OCI-LY7 (cell line): Measurements from ENCODE around the gene ARMC7. TPM values are rescaled to one million over a fixed set of nuclear protein-coding genes. Genes with fewer than 3 reads are reported as not detected.

Experiments
- BruUV-seq: library from RNA; stranded (reverse); fragments of 400-500 nt; replicated peaks from 2 replicates; lab custom pipeline; 2021; lab: Mats Ljungman, UMichigan
- CTCF ChIA-PET: fragments of 300-600 bp; sonication (Branson Sonifier 250); formaldehyde crosslinking; loops from one replicate; lab custom pipeline; 2022; ENCODE audit warnings: antibody characterized with exemption; ENCODE audit not compliant: unreplicated experiment; lab: Charles Lee
- POLR2A ChIA-PET: fragments of 300-600 bp; sonication (Branson Sonifier 250); formaldehyde crosslinking; loops from one replicate; lab custom pipeline; 2022; ENCODE audit warnings: antibody characterized with exemption; lab: Charles Lee
- DNase-seq: peaks from one replicate; pipeline ENCODE4 v3.0.0-alpha.2; 2015; ENCODE audit warnings: low spot score
- H2AFZ ChIP-seq: fragments of 200-600 bp; sonication (generic), shearing (Covaris generic); 2 replicates; pipeline ENCODE4 v1.6.1; 2014; ENCODE audit warnings: mild to moderate bottlenecking, antibody characterized with exemption, low read length, moderate library complexity
- H3K27ac ChIP-seq: fragments of 200-600 bp; sonication (generic); 2 replicates; pipeline ENCODE4 v1.5.1; 2014; ENCODE audit warnings: mixed run types, low read depth, mild to moderate bottlenecking, moderate library complexity, low read length, inconsistent platforms; ENCODE audit not compliant: poor library complexity, severe bottlenecking
- H3K36me3 ChIP-seq: fragments of 200-600 bp; sonication (generic); 2 replicates; pipeline ENCODE4 v1.6.1; 2014; ENCODE audit warnings: mild to moderate bottlenecking, antibody characterized with exemption, low read length, moderate library complexity, mixed read lengths; ENCODE audit not compliant: insufficient read depth
- H3K4me1 ChIP-seq: fragments of 200-600 bp; sonication (generic); 2 replicates; pipeline ENCODE4 v1.5.1; 2014; ENCODE audit warnings: mild to moderate bottlenecking, low read length; ENCODE audit not compliant: insufficient read depth, poor library complexity, severe bottlenecking
- H3K4me2 ChIP-seq: fragments of 200-600 bp; sonication (generic); 2 replicates; pipeline ENCODE4 v1.6.1; 2014; ENCODE audit warnings: mild to moderate bottlenecking, low read length
- H3K4me3 ChIP-seq: fragments of 200-600 bp; sonication (generic); 2 replicates; pipeline ENCODE4 v1.5.1; 2014; ENCODE audit warnings: mild to moderate bottlenecking, low read depth, low read length; ENCODE audit not compliant: poor library complexity, severe bottlenecking
- H3K79me2 ChIP-seq: fragments of 200-600 bp; sonication (generic); 2 replicates; pipeline ENCODE4 v1.6.1; 2016; ENCODE audit warnings: low read depth, mild to moderate bottlenecking, low read length, moderate library complexity, mixed read lengths; ENCODE audit not compliant: insufficient read depth
- H3K9me2 ChIP-seq: fragments of 200-600 bp; sonication (generic); 2 replicates; pipeline ENCODE4 v1.6.1; 2016; ENCODE audit warnings: mild to moderate bottlenecking, low read length, mixed read lengths; ENCODE audit not compliant: insufficient read depth
- H3K9me3 ChIP-seq: fragments of 200-600 bp; sonication (generic); 2 replicates; pipeline ENCODE4 v1.6.1; 2014; ENCODE audit warnings: mild to moderate bottlenecking, mixed run types, low read length, mixed read lengths
- H4K20me1 ChIP-seq: fragments of 200-600 bp; sonication (generic); 2 replicates; pipeline ENCODE4 v1.6.1; 2014; ENCODE audit warnings: mild to moderate bottlenecking, antibody characterized with exemption, low read length, moderate library complexity, mixed read lengths; ENCODE audit not compliant: insufficient read depth
- CTCF ChIP-seq: fragments of 200-600 bp; sonication (generic); conservative IDR thresholded peaks from 2 replicates; pipeline ENCODE4 v1.5.1; 2014; ENCODE audit warnings: mild to moderate bottlenecking, antibody characterized with exemption, low read length, moderate library complexity, mixed read lengths
- EZH2phosphoT487 ChIP-seq: fragments of 200-600 bp; sonication (generic); IDR thresholded peaks from 2 replicates; pipeline ENCODE4 v1.6.1; 2018; ENCODE audit warnings: low read depth, borderline replicate concordance, mild to moderate bottlenecking, mixed run types, antibody characterized with exemption, low read length, moderate library complexity, mixed read lengths
- intact Hi-C: fragments of 100-400 bp; cut with micrococcal nuclease; formaldehyde crosslinking; loops from one replicate; pipeline ENCODE4 v1.10.0; 2022; ENCODE audit not compliant: unreplicated experiment
- total RNA-seq, 2 experiments: library from RNA; depleted of rRNA in 1 of 2; stranded (reverse); fragments of >200 nt in 1 of 2; shearing (Covaris generic) in 1 of 2; gene quantifications; 2 replicates each; pipeline ENCODE4 v1.2.3, GENCODE V29; 2014 to 2022

Gene ARMC7
- total RNA-seq, 2 experiments from 2014 or later: 7.1 to 19.9 TPM

GRCh38 chr17:75109046-75109406 lies 743 bp upstream of the ARMC7 start:
- H3K9me3 ChIP-seq: no peaks in the 10 kb centered on the region
- CTCF ChIA-PET: no interaction called here
- peak overlapping the region; percentile 94 for H2AFZ ChIP-seq
- intact Hi-C loops: loop anchor here (2.0 to 5.0 kb wide), 2 partner anchors 97 to 148 kb away; partner anchors contain the start of gene MRPL58
- H3K4me2 ChIP-seq: peak overlapping the region; percentile 88
- H3K9me2 ChIP-seq: no peaks in the 10 kb centered on the region
- H3K27ac ChIP-seq: no peak overlapping the region
- no TSS peak for BruUV-seq
- no peak for DNase-seq
- peak overlapping the region; percentile 72 for H3K4me3 ChIP-seq
- H4K20me1 ChIP-seq: no peaks in the 10 kb centered on the region
- peaks cover 24% of the 10 kb centered on the region for H3K4me1 ChIP-seq
- no peak for TF ChIP-seq CTCF
- no peak for TF ChIP-seq EZH2phosphoT487
- H3K79me2 ChIP-seq: no peaks in the 10 kb centered on the region
- H3K36me3 ChIP-seq: no peaks in the 10 kb centered on the region; the same call in 1 of the 2 replicates
- POLR2A ChIA-PET: interaction anchor here (0.9 kb wide), 1 partner anchor 17 kb away, joined by 3 read pairs; no protein-coding TSS in a partner anchor

GRCh38 chr17:75110234-75110937 lies 617 bp downstream of the ARMC7 start:
- TF ChIP-seq EZH2phosphoT487: no peak
- intact Hi-C loops: no loop called here
- POLR2A ChIA-PET: interaction anchor here (0.6 to 1.8 kb wide), 7 partner anchors 14 to 684 kb away, joined by 3 to 7 read pairs (median 4); partner anchors contain the start of gene NT5C
- Histone ChIP-seq H3K4me3 (peak overlapping the region; percentile 72), H4K20me1 (no peaks in the 10 kb centered on the region), H3K9me3 (no peaks in the 10 kb centered on the region), H3K36me3 (peaks cover under 1% of the 10 kb centered on the region), H2AFZ (peak overlapping the region; percentile 94; the same call in 1 of the 2 replicates), H3K9me2 (no peaks in the 10 kb centered on the region), H3K79me2 (peaks cover 5% of the 10 kb centered on the region; the same call in 1 of the 2 replicates), H3K4me2 (peak overlapping the region; percentile 88), H3K4me1 (peaks cover 36% of the 10 kb centered on the region), H3K27ac (no peak overlapping the region)
- CTCF ChIA-PET: interaction anchor here (0.6 to 1.4 kb wide), 2 partner anchors 20 to 152 kb away, joined by 3 to 6 read pairs; no protein-coding TSS in a partner anchor
- peak; percentile 43 for DNase-seq
- BruUV-seq: no TSS peak

GRCh38 chr17:75111777-75112335 lies 2.1 kb downstream of the ARMC7 start:
- Histone ChIP-seq H3K4me1 (peaks cover 41% of the 10 kb centered on the region), H3K9me2 (no peaks in the 10 kb centered on the region), H3K79me2 (peaks cover 5% of the 10 kb centered on the region; the same call in 1 of the 2 replicates), H3K36me3 (peaks cover 8% of the 10 kb centered on the region), H4K20me1 (no peaks in the 10 kb centered on the region), H3K4me2 (peak overlapping the region; percentile 88), H3K9me3 (no peaks in the 10 kb centered on the region), H2AFZ (no peak overlapping the region), H3K4me3 (no peak overlapping the region), H3K27ac (no peak overlapping the region)
- BruUV-seq: TSS peak; percentile 58
- DNase-seq: no peak
- intact Hi-C loops: no loop called here
- CTCF ChIA-PET: interaction anchor here (0.9 kb wide), 1 partner anchor 155 kb away, joined by 4 read pairs; no protein-coding TSS in a partner anchor
- POLR2A ChIA-PET: interaction anchor here (0.6 to 1.8 kb wide), 8 partner anchors 19 to 727 kb away, joined by 3 to 7 read pairs (median 4); partner anchors contain the start of gene NT5C
- TF ChIP-seq EZH2phosphoT487: no peak
- no peak for TF ChIP-seq CTCF
